MM.1S (cell line): ENCODE results near the gene SEMA4A.

ENCODE experiments used
- EZH2 ChIP-seq: fragments of 300-600 bp; sonication (generic); optimal IDR thresholded peaks from 2 replicates; pipeline ENCODE3; 2017; ENCODE audit warnings: low read depth, mild to moderate bottlenecking, antibody characterized with exemption, low read length, mixed read lengths
- EZH2phosphoT487 ChIP-seq: fragments of 300-600 bp; sonication (generic); IDR thresholded peaks from 2 replicates; pipeline ENCODE4 v1.6.1; 2018; ENCODE audit warnings: antibody characterized with exemption, low read length
- TF ChIP-seq, protein P1 (sequence below): fragments of 300-600 bp; sonication (generic); IDR thresholded peaks from 2 replicates; pipeline ENCODE4 v1.5.1; 2016; ENCODE audit warnings: antibody characterized with exemption, low read length, mixed read lengths

- TF ChIP-seq, protein P1, sequence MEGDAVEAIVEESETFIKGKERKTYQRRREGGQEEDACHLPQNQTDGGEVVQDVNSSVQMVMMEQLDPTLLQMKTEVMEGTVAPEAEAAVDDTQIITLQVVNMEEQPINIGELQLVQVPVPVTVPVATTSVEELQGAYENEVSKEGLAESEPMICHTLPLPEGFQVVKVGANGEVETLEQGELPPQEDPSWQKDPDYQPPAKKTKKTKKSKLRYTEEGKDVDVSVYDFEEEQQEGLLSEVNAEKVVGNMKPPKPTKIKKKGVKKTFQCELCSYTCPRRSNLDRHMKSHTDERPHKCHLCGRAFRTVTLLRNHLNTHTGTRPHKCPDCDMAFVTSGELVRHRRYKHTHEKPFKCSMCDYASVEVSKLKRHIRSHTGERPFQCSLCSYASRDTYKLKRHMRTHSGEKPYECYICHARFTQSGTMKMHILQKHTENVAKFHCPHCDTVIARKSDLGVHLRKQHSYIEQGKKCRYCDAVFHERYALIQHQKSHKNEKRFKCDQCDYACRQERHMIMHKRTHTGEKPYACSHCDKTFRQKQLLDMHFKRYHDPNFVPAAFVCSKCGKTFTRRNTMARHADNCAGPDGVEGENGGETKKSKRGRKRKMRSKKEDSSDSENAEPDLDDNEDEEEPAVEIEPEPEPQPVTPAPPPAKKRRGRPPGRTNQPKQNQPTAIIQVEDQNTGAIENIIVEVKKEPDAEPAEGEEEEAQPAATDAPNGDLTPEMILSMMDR, result no peak
- TF ChIP-seq EZH2 (no peak), EZH2phosphoT487 (no peak)
These were observed 30.6 kb upstream of the SEMA4A start for GRCh38 chr1:156122519-156123355.
